ENCODE data around the gene AKT3. TPM values are rescaled to one million over a fixed set of nuclear protein-coding genes. Genes with fewer than 3 reads are reported as not detected.

AKT3 gene
- total RNA-seq, 1 experiment from 2014 or later = 133 TPM

DNA sequence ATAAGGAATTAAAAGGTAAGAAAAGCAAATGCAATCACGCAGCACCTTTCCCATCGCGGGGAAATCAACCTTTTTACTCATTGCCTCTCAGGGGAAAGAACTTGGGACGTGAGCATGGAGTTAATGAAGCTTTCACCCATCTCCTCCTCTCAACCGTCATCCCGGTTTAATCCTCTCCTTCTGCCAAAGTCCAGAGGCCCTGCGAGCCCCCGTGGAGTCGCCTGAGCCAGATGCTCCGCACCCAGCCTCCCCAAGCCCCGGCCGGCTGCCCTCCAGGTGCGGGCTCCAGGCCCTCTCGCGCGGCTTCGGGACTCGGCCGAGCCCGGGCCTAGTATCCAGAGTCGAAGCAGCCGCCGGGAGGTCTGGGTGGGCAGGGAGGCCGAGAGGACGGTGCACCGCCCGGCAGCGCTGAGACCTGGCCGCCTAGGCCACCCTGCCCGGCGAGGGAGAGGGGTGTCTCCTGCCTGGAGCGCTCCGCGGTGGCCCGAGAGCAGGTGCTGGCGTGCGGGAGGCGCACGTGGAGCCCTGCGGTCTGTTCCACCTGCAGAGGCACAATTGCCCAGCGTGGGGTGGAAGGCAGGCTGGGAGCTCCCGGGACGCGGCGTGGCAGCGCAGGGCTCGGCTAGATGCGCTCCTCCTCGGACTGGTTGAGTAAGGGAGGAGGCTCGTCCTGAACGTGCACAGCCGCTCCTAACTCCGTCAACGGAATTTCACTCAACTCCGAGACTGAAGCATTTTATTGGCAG lies 375.7 kb downstream of the AKT3 start:
- Histone ChIP-seq H3K9me2 (ENCODE audit: insufficient read depth) (no peaks in the 10 kb centered on the region), H3K4me3 (no peak overlapping the region), H3K4me2 (no peak overlapping the region), H3F3A (ENCODE audit: insufficient read depth, low read depth) (no peaks in the 10 kb centered on the region), H3K36me3 (ENCODE audit: low read depth) (no peaks in the 10 kb centered on the region), H3K79me2 (ENCODE audit: low read depth) (no peaks in the 10 kb centered on the region), H2AFZ (no peak overlapping the region), H3K4me1 (replicated peaks; ENCODE audit: insufficient read depth) (no peaks in the 10 kb centered on the region), H3K27ac (no peak overlapping the region), H3K27me3 (ENCODE audit: insufficient read depth, low read depth) (no peaks in the 10 kb centered on the region), H3K9me3 (ENCODE audit: insufficient read depth, low read depth) (no peaks in the 10 kb centered on the region), H4K20me1 (ENCODE audit: insufficient read depth) (no peaks in the 10 kb centered on the region)
- ChIA-PET POLR2A (ENCODE audit: unreplicated experiment) (no interaction called here), CTCF (no interaction called here)
- DNase-seq = no peak
- TF ChIP-seq EZH2 (IDR thresholded peaks at IDR 0.05; ENCODE audit: low read depth) (no peak), CTCF (conservative IDR thresholded peaks at IDR 0.05) (no peak)
- BruUV-seq (replicated peaks) = no TSS peak
- intact Hi-C loops (cut with micrococcal nuclease; ENCODE audit: unreplicated experiment) = no loop called here

- Histone ChIP-seq H3F3A (ENCODE audit: insufficient read depth, low read depth) (no peaks in the 10 kb centered on the region), H3K4me2 (no peak overlapping the region), H3K79me2 (ENCODE audit: low read depth) (no peaks in the 10 kb centered on the region), H3K4me3 (no peak overlapping the region), H3K9me3 (ENCODE audit: insufficient read depth, low read depth) (no peaks in the 10 kb centered on the region), H3K27me3 (ENCODE audit: insufficient read depth, low read depth) (no peaks in the 10 kb centered on the region), H3K27ac (no peak overlapping the region), H2AFZ (no peak overlapping the region), H3K4me1 (replicated peaks; ENCODE audit: insufficient read depth) (no peaks in the 10 kb centered on the region), H4K20me1 (ENCODE audit: insufficient read depth) (no peaks in the 10 kb centered on the region), H3K36me3 (ENCODE audit: low read depth) (no peaks in the 10 kb centered on the region), H3K9me2 (ENCODE audit: insufficient read depth) (no peaks in the 10 kb centered on the region)
- no peak for TF ChIP-seq EZH2 (IDR thresholded peaks at IDR 0.05; ENCODE audit: low read depth)
- TF ChIP-seq CTCF (conservative IDR thresholded peaks at IDR 0.05) = no peak
- intact Hi-C loops (cut with micrococcal nuclease; ENCODE audit: unreplicated experiment) = no loop called here
- CTCF ChIA-PET = no interaction called here
- POLR2A ChIA-PET (ENCODE audit: unreplicated experiment) = no interaction called here
- BruUV-seq (replicated peaks) = no TSS peak
- no peak for DNase-seq
These were observed 376.6 kb downstream of the AKT3 start for GRCh38 chr1:243473227-243474135.

DNA sequence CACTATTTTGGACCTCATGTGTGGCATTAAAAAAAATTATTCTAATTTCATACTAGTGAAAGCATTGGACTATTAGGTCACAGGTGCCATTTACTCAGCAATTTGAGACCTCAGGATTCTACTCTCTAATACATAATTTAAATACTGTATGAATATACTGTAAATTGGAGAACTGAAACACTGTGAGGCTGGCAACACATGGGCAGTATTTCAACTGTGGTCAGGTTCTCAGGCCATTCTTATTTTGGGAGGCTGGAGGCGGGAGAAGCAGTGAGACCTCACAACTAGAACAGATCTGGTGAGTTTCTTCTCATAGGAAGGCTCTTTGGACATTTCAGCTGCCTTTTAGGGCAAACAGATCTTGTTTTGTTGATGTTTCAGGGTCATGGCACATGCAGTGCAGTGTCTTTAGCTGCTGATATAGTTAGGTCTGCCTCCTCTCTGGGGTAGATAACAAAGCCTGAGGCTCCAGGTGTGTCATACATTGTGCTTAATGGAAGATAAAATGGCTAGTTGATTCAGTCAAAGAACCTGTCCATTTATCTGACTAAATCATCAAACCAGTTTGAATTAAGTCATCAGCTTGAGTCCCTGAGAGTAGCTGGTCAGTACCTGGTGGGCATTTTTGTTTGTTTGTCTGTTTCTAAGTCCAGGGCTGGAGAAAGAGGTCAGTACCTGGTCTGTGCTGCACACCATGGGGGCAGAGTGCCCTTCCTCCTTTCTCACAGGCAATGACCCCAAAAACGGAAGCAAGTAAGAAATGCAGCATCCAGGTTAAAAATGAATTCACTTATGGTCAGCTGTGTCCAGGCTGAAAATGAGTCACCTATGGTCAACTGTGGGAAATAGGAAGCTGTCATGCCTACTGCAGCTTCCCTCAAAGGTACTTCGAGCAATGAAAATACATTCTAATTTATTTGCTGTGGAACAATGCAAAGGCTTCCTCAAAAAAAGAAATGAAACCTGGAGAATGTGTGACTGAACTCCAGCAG lies 378.0 kb downstream of the AKT3 start:
- H3K4me3 ChIP-seq = no peak overlapping the region
- DNase-seq = no peak
- no peak overlapping the region for H2AFZ ChIP-seq
- no peaks in the 10 kb centered on the region for H3K79me2 ChIP-seq (ENCODE audit: low read depth)
- no peaks in the 10 kb centered on the region for H3K4me1 ChIP-seq (replicated peaks; ENCODE audit: insufficient read depth)
- no peak for TF ChIP-seq EZH2 (IDR thresholded peaks at IDR 0.05; ENCODE audit: low read depth)
- TF ChIP-seq CTCF (conservative IDR thresholded peaks at IDR 0.05) = no peak
- H3K36me3 ChIP-seq (ENCODE audit: low read depth) = no peaks in the 10 kb centered on the region
- no peak overlapping the region for H3K4me2 ChIP-seq
- H3K9me2 ChIP-seq (ENCODE audit: insufficient read depth) = no peaks in the 10 kb centered on the region
- POLR2A ChIA-PET (ENCODE audit: unreplicated experiment) = no interaction called here
- no peak overlapping the region for H3K27ac ChIP-seq
- no peaks in the 10 kb centered on the region for H4K20me1 ChIP-seq (ENCODE audit: insufficient read depth)
- CTCF ChIA-PET = no interaction called here
- H3F3A ChIP-seq (ENCODE audit: insufficient read depth, low read depth) = no peaks in the 10 kb centered on the region
- intact Hi-C loops (cut with micrococcal nuclease; ENCODE audit: unreplicated experiment) = no loop called here
- no TSS peak for BruUV-seq (replicated peaks)
- H3K27me3 ChIP-seq (ENCODE audit: insufficient read depth, low read depth) = no peaks in the 10 kb centered on the region
- no peaks in the 10 kb centered on the region for H3K9me3 ChIP-seq (ENCODE audit: insufficient read depth, low read depth)

Data from PC-9 (cell line).